ENCODE results near the gene MARCKSL1. TPM values are rescaled to one million over a fixed set of nuclear protein-coding genes. Genes with fewer than 3 reads are reported as not detected.

The MARCKSL1 gene
- total and polyA plus RNA-seq, 2 of the 8 experiments (the other 6 are each of a cell fraction or from before 2014, with no cell fraction given), result 536 to 558 TPM

GRCh38 chr1:32350785-32351398, 14.9 kb upstream of the MARCKSL1 start (continued):
- TF ChIP-seq, protein P1, sequence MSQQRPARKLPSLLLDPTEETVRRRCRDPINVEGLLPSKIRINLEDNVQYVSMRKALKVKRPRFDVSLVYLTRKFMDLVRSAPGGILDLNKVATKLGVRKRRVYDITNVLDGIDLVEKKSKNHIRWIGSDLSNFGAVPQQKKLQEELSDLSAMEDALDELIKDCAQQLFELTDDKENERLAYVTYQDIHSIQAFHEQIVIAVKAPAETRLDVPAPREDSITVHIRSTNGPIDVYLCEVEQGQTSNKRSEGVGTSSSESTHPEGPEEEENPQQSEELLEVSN (IDR thresholded peaks at IDR 0.05), result peak; percentile 99
- TF ChIP-seq JUN (IDR thresholded peaks at IDR 0.05; ENCODE audit: low read depth, low read length) (no peak), CBX5 (IDR thresholded peaks at IDR 0.05; ENCODE audit: low read depth, low read length) (no peak), HDAC2 (IDR thresholded peaks at IDR 0.05; ENCODE audit: borderline replicate concordance in 1 of 2, low read depth in 2 of 2, low read length in 2 of 2) (peak in 1 of 2 experiments; percentile 96; a peak in 2 of 4 replicates), RNF2 (IDR thresholded peaks at IDR 0.05; ENCODE audit: borderline replicate concordance, low read depth, low read length, missing control alignments, poor library complexity, severe bottlenecking) (peak; percentile 82), TBP (IDR thresholded peaks at IDR 0.05; ENCODE audit: low read depth, low read length) (no peak), KDM4A (IDR thresholded peaks at IDR 0.05; ENCODE audit: low read depth, low read length, severe bottlenecking) (peak; percentile 69), CHD2 (IDR thresholded peaks at IDR 0.05; ENCODE audit: low read length) (no peak), CBX8 (IDR thresholded peaks at IDR 0.05; ENCODE audit: borderline replicate concordance, low read depth, low read length) (no peak), SP4 (IDR thresholded peaks at IDR 0.05; ENCODE audit: low read length) (peak; percentile 95), YY1 (IDR thresholded peaks at IDR 0.05; ENCODE audit: low read depth, low read length) (no peak), NRF1 (IDR thresholded peaks at IDR 0.05; ENCODE audit: low read depth, low read length) (no peak), MAX (IDR thresholded peaks at IDR 0.05) (peak; percentile 100), SP2 (IDR thresholded peaks at IDR 0.05; ENCODE audit: low read length) (no peak), EGR1 (IDR thresholded peaks at IDR 0.05; ENCODE audit: borderline replicate concordance, low read depth, low read length) (no peak), TCF12 (IDR thresholded peaks at IDR 0.05; ENCODE audit: low read depth, low read length) (0 out of 2 replicates have a peak, but pooled peaks have one; percentile 76), NANOG (IDR thresholded peaks at IDR 0.05; ENCODE audit: insufficient read depth, low read depth, low read length, poor library complexity, severe bottlenecking) (no peak), SP1 (IDR thresholded peaks at IDR 0.05; ENCODE audit: low read depth, low read length) (peak; percentile 74), SIN3A (conservative IDR thresholded peaks at IDR 0.05 in 1 of 2, IDR thresholded peaks at IDR 0.05 in 1 of 2; ENCODE audit: low read depth in 1 of 2, low read length in 2 of 2) (0 out of 4 replicates have a peak, but pooled peaks of 1 of the 2 experiments have one; percentile 9)
- TF ChIP-seq, protein P2, sequence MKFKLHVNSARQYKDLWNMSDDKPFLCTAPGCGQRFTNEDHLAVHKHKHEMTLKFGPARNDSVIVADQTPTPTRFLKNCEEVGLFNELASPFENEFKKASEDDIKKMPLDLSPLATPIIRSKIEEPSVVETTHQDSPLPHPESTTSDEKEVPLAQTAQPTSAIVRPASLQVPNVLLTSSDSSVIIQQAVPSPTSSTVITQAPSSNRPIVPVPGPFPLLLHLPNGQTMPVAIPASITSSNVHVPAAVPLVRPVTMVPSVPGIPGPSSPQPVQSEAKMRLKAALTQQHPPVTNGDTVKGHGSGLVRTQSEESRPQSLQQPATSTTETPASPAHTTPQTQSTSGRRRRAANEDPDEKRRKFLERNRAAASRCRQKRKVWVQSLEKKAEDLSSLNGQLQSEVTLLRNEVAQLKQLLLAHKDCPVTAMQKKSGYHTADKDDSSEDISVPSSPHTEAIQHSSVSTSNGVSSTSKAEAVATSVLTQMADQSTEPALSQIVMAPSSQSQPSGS (IDR thresholded peaks at IDR 0.05; ENCODE audit: low read length), result no peak

Measured in H1 (cell line).